NT2/D1 (cell line): ENCODE results near the gene PRPSAP2.

ENCODE experiments used
- SUZ12 ChIP-seq: IDR thresholded peaks from 2 replicates; pipeline ENCODE4 v1.6.1; 2011; ENCODE audit not compliant: insufficient read length, insufficient read depth; ENCODE audit errors: extremely low read depth
- ZNF274 ChIP-seq: IDR thresholded peaks from 2 replicates; pipeline ENCODE4 v1.6.1; 2011; ENCODE audit warnings: mild to moderate bottlenecking, low read depth, low read length

DNA sequence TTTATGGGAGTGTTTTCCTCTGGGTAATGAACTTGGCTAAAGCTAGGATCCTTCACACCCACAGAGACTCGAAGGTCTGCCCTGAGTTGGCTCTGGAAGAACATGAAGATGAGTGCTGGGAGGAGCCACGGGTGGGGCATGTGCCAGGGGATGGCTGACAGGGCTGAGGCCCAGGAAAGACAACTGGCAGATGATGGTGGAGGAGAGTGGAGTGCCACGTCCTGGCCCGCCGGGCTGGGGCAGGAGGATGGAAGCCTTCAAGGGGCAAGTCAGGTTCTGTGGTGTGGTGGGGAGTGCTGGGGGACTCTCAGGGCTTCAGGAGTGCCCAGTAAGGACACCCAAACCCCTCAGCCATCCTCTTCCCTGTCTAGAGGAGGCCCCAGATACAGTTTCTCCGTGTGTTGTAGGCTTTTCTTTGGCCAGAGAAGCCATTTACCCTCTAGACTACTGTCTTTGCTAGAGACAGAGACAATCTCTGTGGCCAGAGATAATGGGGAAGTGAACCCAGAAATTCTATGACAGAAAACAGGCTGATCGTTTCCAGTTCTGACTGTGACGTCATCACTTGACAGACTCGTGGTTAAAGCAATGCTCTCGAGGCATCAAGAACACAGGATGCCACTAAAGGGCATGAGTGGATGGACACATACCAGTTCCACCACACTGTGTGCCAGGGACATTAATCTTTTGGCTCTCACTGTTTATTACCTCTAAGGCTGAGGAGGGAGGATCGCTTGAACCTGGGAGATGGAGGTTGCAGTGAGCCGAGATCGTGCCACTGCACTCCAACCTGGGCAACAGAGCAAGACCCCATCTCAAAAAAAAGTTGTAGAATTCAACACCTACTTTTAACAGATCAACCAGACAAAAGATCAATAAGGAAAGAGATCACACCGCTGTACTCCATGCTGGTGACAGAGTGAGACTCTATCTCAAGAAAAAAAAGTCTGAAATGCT lies 75.4 kb downstream of the PRPSAP2 start:
- no peak for TF ChIP-seq SUZ12
- TF ChIP-seq ZNF274: no peak
